Raji (cell line): Measurements from ENCODE around the gene SP140.

Source experiments
- POLR2A ChIP-seq: IDR thresholded peaks from 2 replicates; pipeline ENCODE4 v1.6.1; 2011; ENCODE audit warnings: low read depth, low read length, control low read depth; ENCODE audit not compliant: insufficient read depth

SP140 gene

GRCh38 chr2:230327418-230328154, 102.0 kb downstream of the SP140 start:
- TF ChIP-seq POLR2A, result no peak

GRCh38 chr2:230328155-230328458, 102.6 kb downstream of the SP140 start:
- TF ChIP-seq POLR2A, result no peak

DNA sequence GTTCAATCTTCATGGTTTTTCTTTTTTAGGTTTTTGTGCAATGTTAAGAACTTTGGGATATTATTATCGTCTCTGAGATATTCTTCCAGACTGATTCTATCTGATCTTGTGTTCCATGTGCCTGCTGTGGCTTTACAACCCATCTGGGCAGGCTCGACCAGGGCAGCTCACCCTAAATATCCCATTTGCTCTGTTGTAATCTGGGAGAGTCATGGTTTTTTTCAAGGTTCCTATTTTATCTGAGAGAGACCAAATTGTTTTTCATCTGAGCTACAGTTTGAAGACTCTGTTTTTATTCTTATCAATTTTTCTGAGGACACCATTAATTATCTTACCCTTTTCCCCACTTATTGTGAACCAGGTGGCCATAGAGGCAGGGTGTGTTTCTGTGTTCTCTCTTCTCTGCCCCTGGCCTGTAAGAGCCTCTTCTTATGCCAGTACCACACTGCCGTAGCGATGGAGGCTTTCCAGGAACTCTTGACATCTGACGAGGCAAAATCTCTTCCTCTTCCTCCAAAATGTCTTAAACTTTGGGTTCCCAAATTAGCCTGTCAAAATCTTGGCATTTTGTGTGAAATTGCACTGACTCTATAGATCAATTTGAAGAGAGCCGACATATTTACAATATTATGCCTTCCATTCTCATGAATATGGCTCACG, 104.5 kb downstream of the SP140 start:
- no peak for TF ChIP-seq POLR2A

GRCh38 chr2:230330725-230331124, 105.2 kb downstream of the SP140 start:
- no peak for TF ChIP-seq POLR2A

GRCh38 chr2:230335461-230335863, 109.9 kb downstream of the SP140 start:
- TF ChIP-seq POLR2A, result no peak

GRCh38 chr2:230335864-230336506, 110.4 kb downstream of the SP140 start:
- TF ChIP-seq POLR2A, result no peak

- no peak for TF ChIP-seq POLR2A
These were observed 118.2 kb downstream of the SP140 start for GRCh38 chr2:230343747-230344146.

GRCh38 chr2:230346465-230346864, 120.9 kb downstream of the SP140 start:
- no peak for TF ChIP-seq POLR2A

- no peak for TF ChIP-seq POLR2A
These were observed 121.5 kb downstream of the SP140 start for GRCh38 chr2:230346921-230347533.

DNA sequence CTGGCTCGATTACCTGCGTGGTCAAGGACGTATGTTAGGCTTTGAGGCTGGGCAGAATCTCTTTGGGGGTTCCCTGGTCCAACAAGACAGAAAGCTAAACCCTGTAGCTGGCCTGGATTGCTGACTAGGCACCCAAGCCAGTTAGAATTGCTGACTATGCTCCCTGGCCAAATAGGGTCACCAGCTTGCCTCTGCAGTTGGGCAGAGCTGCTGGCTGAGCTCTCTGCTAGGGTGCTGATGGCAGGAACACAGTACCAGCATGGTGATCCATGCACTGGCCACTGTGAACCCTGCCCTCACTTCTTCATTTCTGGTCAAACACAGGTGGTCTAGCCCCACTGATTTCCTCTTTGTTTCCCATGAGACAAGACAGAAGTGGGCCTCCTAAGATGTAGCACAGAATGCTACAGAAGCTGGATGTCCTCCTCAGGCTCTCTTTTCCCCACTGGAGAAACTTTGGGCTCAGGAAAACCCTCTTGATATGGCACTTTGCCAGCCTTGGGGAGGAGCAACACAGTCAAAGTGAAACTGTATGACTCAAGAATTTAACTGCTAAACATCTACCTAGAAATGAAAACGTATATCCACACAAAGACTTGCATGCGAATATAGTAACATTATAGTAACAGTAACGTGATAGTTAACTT, 122.2 kb downstream of the SP140 start:
- no peak for TF ChIP-seq POLR2A

- no peak for TF ChIP-seq POLR2A
These were observed 123.3 kb downstream of the SP140 start for GRCh38 chr2:230348787-230349186.

GRCh38 chr2:230356084-230356483, 130.5 kb downstream of the SP140 start:
- TF ChIP-seq POLR2A, result no peak

- no peak for TF ChIP-seq POLR2A
These were observed 132.8 kb downstream of the SP140 start for GRCh38 chr2:230358305-230358704.

DNA sequence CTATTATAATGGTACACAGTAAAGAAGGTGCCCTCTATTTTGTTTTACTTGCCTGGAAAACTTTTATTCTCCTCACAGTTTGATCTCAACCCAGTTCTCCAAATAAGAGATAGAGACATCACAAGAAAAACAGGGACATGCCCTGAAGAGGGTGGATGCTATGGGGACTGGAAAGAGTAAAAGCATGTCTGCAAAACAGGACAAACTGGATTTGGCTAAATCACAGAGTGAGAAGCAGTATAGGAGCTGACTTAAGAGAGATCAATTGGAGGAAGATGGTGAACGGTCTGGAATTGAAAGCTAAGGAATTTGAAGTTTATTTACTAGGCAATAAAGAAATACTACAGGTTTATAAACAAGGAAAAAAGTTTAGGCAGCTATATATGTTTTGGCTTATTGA, 134.5 kb downstream of the SP140 start:
- TF ChIP-seq POLR2A, result no peak

DNA sequence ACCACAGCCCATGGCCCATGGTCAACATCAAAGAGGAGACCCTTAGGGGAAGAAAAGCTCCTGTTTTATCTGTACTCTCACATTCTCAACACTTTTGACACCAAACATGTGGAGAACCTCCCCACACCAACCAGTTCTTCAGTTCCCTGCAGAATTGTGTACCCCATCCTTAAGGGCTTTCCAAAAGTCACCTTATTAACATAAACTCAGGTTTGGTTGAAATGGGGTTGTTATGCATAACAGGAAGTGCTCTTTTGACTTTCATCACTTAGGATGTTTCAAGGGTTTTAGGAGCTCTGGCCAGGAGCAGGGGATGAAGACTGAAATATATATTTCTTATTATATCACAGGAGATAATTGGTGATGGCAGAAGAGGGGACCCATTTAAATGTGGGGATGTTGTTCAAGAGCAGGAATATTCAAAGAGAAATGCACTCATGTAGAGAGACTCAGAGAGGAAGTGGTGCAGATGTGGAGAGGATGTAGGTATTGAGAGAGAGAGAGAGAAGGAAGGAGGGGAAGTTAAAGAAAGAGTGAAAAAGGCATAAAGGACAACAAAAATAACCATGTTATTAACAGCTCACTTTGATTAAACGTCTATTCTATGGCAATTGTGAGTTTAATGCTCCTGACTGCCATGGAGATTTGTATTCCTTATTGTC, 136.6 kb downstream of the SP140 start:
- TF ChIP-seq POLR2A, result no peak
